ENCODE results near the gene AGFG2.

GRCh38 chr7:100520138-100520537 is 18.9 kb upstream of the AGFG2 start:
- TF ChIP-seq, protein P1, sequence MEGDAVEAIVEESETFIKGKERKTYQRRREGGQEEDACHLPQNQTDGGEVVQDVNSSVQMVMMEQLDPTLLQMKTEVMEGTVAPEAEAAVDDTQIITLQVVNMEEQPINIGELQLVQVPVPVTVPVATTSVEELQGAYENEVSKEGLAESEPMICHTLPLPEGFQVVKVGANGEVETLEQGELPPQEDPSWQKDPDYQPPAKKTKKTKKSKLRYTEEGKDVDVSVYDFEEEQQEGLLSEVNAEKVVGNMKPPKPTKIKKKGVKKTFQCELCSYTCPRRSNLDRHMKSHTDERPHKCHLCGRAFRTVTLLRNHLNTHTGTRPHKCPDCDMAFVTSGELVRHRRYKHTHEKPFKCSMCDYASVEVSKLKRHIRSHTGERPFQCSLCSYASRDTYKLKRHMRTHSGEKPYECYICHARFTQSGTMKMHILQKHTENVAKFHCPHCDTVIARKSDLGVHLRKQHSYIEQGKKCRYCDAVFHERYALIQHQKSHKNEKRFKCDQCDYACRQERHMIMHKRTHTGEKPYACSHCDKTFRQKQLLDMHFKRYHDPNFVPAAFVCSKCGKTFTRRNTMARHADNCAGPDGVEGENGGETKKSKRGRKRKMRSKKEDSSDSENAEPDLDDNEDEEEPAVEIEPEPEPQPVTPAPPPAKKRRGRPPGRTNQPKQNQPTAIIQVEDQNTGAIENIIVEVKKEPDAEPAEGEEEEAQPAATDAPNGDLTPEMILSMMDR (conservative IDR thresholded peaks at IDR 0.05 in 1 of 2, IDR thresholded peaks at IDR 0.05 in 1 of 2; ENCODE audit: low read depth in 1 of 2, low read length in 2 of 2) = no peak
- TF ChIP-seq EZH2 (IDR thresholded peaks at IDR 0.05; ENCODE audit: low read length, missing control alignments) = no peak
